ENCODE results near the gene ATXN7. TPM values are rescaled to one million over a fixed set of nuclear protein-coding genes. Genes with fewer than 3 reads are reported as not detected.

The ATXN7 gene
- total and polyA plus RNA-seq, 4 donors: 2.8 to 13.6 (median 5.6) TPM

GRCh38 chr3:64027658-64028057 lies 164.0 kb downstream of the ATXN7 start:
- Histone ChIP-seq H3K27ac (ENCODE audit: low read depth in 1 of 2, low read length in 2 of 2) (no peak overlapping the region), H3K9me3 (ENCODE audit: control insufficient read depth in 4 of 4, low read length in 3 of 4) (no peaks in the 10 kb centered on the region), H3K27me3 (ENCODE audit: control insufficient read depth in 4 of 4, insufficient read depth in 4 of 4, low read length in 3 of 4) (peaks cover 0 to 10% (median 2%) of the 10 kb centered on the region in 4 donors), H3K36me3 (ENCODE audit: control insufficient read depth in 4 of 4, insufficient read depth in 3 of 4, low read depth in 1 of 4, low read length in 3 of 4) (no peaks in the 10 kb centered on the region), H3K9ac (ENCODE audit: low read depth in 1 of 2, low read length in 2 of 2) (no peak overlapping the region), H3K4me3 (ENCODE audit: low read depth in 1 of 3, low read length in 3 of 3) (no peak overlapping the region), H3K4me1 (ENCODE audit: control insufficient read depth in 4 of 4, insufficient read depth in 4 of 4, low read length in 3 of 4) (peaks cover 0 to 7% (median 1%) of the 10 kb centered on the region in 4 donors)
- TF ChIP-seq FOXA1 (IDR thresholded peaks at IDR 0.05): no peak
- TF ChIP-seq, protein P1, sequence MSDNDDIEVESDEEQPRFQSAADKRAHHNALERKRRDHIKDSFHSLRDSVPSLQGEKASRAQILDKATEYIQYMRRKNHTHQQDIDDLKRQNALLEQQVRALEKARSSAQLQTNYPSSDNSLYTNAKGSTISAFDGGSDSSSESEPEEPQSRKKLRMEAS (IDR thresholded peaks at IDR 0.05): no peak
- TF ChIP-seq, protein P2, sequence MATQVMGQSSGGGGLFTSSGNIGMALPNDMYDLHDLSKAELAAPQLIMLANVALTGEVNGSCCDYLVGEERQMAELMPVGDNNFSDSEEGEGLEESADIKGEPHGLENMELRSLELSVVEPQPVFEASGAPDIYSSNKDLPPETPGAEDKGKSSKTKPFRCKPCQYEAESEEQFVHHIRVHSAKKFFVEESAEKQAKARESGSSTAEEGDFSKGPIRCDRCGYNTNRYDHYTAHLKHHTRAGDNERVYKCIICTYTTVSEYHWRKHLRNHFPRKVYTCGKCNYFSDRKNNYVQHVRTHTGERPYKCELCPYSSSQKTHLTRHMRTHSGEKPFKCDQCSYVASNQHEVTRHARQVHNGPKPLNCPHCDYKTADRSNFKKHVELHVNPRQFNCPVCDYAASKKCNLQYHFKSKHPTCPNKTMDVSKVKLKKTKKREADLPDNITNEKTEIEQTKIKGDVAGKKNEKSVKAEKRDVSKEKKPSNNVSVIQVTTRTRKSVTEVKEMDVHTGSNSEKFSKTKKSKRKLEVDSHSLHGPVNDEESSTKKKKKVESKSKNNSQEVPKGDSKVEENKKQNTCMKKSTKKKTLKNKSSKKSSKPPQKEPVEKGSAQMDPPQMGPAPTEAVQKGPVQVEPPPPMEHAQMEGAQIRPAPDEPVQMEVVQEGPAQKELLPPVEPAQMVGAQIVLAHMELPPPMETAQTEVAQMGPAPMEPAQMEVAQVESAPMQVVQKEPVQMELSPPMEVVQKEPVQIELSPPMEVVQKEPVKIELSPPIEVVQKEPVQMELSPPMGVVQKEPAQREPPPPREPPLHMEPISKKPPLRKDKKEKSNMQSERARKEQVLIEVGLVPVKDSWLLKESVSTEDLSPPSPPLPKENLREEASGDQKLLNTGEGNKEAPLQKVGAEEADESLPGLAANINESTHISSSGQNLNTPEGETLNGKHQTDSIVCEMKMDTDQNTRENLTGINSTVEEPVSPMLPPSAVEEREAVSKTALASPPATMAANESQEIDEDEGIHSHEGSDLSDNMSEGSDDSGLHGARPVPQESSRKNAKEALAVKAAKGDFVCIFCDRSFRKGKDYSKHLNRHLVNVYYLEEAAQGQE (IDR thresholded peaks at IDR 0.05): no peak
- TF ChIP-seq, protein P3, sequence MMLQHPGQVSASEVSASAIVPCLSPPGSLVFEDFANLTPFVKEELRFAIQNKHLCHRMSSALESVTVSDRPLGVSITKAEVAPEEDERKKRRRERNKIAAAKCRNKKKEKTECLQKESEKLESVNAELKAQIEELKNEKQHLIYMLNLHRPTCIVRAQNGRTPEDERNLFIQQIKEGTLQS (IDR thresholded peaks at IDR 0.05): no peak
- TF ChIP-seq HNF4A (conservative IDR thresholded peaks at IDR 0.05): no peak
- no peak for TF ChIP-seq RAD21 (IDR thresholded peaks at IDR 0.05)
- TF ChIP-seq, protein P4, sequence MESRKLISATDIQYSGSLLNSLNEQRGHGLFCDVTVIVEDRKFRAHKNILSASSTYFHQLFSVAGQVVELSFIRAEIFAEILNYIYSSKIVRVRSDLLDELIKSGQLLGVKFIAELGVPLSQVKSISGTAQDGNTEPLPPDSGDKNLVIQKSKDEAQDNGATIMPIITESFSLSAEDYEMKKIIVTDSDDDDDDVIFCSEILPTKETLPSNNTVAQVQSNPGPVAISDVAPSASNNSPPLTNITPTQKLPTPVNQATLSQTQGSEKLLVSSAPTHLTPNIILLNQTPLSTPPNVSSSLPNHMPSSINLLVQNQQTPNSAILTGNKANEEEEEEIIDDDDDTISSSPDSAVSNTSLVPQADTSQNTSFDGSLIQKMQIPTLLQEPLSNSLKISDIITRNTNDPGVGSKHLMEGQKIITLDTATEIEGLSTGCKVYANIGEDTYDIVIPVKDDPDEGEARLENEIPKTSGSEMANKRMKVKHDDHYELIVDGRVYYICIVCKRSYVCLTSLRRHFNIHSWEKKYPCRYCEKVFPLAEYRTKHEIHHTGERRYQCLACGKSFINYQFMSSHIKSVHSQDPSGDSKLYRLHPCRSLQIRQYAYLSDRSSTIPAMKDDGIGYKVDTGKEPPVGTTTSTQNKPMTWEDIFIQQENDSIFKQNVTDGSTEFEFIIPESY (IDR thresholded peaks at IDR 0.05): no peak
- TF ChIP-seq EGR1 (IDR thresholded peaks at IDR 0.05; ENCODE audit: low read depth in 2 of 2): no peak
- TF ChIP-seq TAF1 (conservative IDR thresholded peaks at IDR 0.05): no peak
- TF ChIP-seq NR2F2 (IDR thresholded peaks at IDR 0.05): no peak
- no peak for TF ChIP-seq GABPA (IDR thresholded peaks at IDR 0.05 in 1 of 2, conservative IDR thresholded peaks at IDR 0.05 in 1 of 2)
- no peak for TF ChIP-seq FOXA2 (IDR thresholded peaks at IDR 0.05)
- DNase-seq (ENCODE audit: low spot score): no peak
- 83% methylated on average over 8 of the region's 8 CpGs for WGBS

GRCh38 chr3:64028754-64029153 lies 165.1 kb downstream of the ATXN7 start:
- no peaks in the 10 kb centered on the region for H3K9me3 ChIP-seq (ENCODE audit: control insufficient read depth in 4 of 4, low read length in 3 of 4)
- no peak for DNase-seq (ENCODE audit: low spot score)
- no peak overlapping the region for H3K4me3 ChIP-seq (ENCODE audit: low read depth in 1 of 3, low read length in 3 of 3)
- no peak overlapping the region for H3K9ac ChIP-seq (ENCODE audit: low read depth in 1 of 2, low read length in 2 of 2)
- H3K4me1 ChIP-seq (ENCODE audit: control insufficient read depth in 4 of 4, insufficient read depth in 4 of 4, low read length in 3 of 4): peaks cover 0 to 7% (median 1%) of the 10 kb centered on the region in 4 donors
- 75% methylated on average over 3 of the region's 3 CpGs for WGBS
- no peak overlapping the region for H3K27ac ChIP-seq (ENCODE audit: low read depth in 1 of 2, low read length in 2 of 2)
- H3K36me3 ChIP-seq (ENCODE audit: control insufficient read depth in 4 of 4, insufficient read depth in 3 of 4, low read depth in 1 of 4, low read length in 3 of 4): no peaks in the 10 kb centered on the region
- H3K27me3 ChIP-seq (ENCODE audit: control insufficient read depth in 4 of 4, insufficient read depth in 4 of 4, low read length in 3 of 4): peaks cover 0 to 10% (median 2%) of the 10 kb centered on the region in 4 donors
- TF ChIP-seq YY1 (IDR thresholded peaks at IDR 0.05) (no peak), SP1 (IDR thresholded peaks at IDR 0.05) (no peak), EGR1 (IDR thresholded peaks at IDR 0.05; ENCODE audit: low read depth in 2 of 2) (no peak), TAF1 (conservative IDR thresholded peaks at IDR 0.05) (no peak), GABPA (IDR thresholded peaks at IDR 0.05 in 1 of 2, conservative IDR thresholded peaks at IDR 0.05 in 1 of 2) (no peak), HNF4G (IDR thresholded peaks at IDR 0.05) (no peak), RAD21 (IDR thresholded peaks at IDR 0.05) (no peak), JUND (IDR thresholded peaks at IDR 0.05) (no peak), FOXA1 (IDR thresholded peaks at IDR 0.05) (no peak), HNF4A (conservative IDR thresholded peaks at IDR 0.05) (no peak), RXRA (IDR thresholded peaks at IDR 0.05) (no peak)
- TF ChIP-seq, protein P5, sequence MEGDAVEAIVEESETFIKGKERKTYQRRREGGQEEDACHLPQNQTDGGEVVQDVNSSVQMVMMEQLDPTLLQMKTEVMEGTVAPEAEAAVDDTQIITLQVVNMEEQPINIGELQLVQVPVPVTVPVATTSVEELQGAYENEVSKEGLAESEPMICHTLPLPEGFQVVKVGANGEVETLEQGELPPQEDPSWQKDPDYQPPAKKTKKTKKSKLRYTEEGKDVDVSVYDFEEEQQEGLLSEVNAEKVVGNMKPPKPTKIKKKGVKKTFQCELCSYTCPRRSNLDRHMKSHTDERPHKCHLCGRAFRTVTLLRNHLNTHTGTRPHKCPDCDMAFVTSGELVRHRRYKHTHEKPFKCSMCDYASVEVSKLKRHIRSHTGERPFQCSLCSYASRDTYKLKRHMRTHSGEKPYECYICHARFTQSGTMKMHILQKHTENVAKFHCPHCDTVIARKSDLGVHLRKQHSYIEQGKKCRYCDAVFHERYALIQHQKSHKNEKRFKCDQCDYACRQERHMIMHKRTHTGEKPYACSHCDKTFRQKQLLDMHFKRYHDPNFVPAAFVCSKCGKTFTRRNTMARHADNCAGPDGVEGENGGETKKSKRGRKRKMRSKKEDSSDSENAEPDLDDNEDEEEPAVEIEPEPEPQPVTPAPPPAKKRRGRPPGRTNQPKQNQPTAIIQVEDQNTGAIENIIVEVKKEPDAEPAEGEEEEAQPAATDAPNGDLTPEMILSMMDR (IDR thresholded peaks at IDR 0.05; ENCODE audit: low read depth, low read length, missing input control): no peak
- TF ChIP-seq, protein P3 (IDR thresholded peaks at IDR 0.05): no peak
- TF ChIP-seq, protein P2 (IDR thresholded peaks at IDR 0.05): no peak
- TF ChIP-seq, protein P4 (IDR thresholded peaks at IDR 0.05): no peak

Data from liver (tissue), 9 donors.